Prostate gland (tissue), 2 donors: ENCODE results near the gene DUSP16. TPM values are rescaled to one million over a fixed set of nuclear protein-coding genes. Genes with fewer than 3 reads are reported as not detected.

Experiments used
- DNase-seq: peaks from one replicate; pipeline ENCODE4 v3.0.0-alpha.2; 2019; ENCODE audit warnings: low spot score
- H3K27ac ChIP-seq, 2 donors: fragments of 200-600 bp; sonication (generic); 2 replicates each; pipeline ENCODE4 v1.5.1; 2017 to 2019
- H3K27me3 ChIP-seq: fragments of 200-600 bp; sonication (generic); replicated peaks from 2 replicates; pipeline ENCODE4 v1.5.1; 2019; ENCODE audit not compliant: insufficient read depth
- H3K36me3 ChIP-seq, 2 donors: fragments of 200-600 bp; sonication (generic); 1 replicate in 1 of 2; 2 replicates in 1 of 2; pipeline versions ENCODE4 v1.5.1 to v1.8.1; 2017 to 2019
- H3K4me1 ChIP-seq: fragments of 200-600 bp; sonication (generic); replicated peaks from 2 replicates; pipeline ENCODE4 v1.5.1; 2019
- H3K4me3 ChIP-seq, 2 donors: fragments of 200-600 bp; sonication (generic); 2 replicates each; pipeline ENCODE4 v1.5.1; 2017 to 2019
- H3K9me3 ChIP-seq: fragments of 200-600 bp; sonication (generic); 2 replicates; pipeline ENCODE4 v1.5.1; 2017
- POLR2A ChIP-seq: fragments of 450-650 bp; IDR thresholded peaks from one replicate; pipeline ENCODE4 v1.6.1; 2016; ENCODE audit warnings: antibody characterized with exemption, mild to moderate bottlenecking
- POLR2AphosphoS5 ChIP-seq: sonication (generic); formaldehyde crosslinking; IDR thresholded peaks from one replicate; pipeline ENCODE4 v1.6.1; 2017; ENCODE audit warnings: antibody characterized with exemption
- WGBS: methylation state at CpG from one replicate; pipeline ENCODE4 v1.1.5; 2018; 5-methylcytosine and 5-hydroxymethylcytosine counted together
- intact Hi-C: fragments of 100-400 bp; cut with DNase I; formaldehyde crosslinking; loops from one replicate; pipeline ENCODE4 v1.14.2; 2022
- total RNA-seq, 2 donors: library from RNA; depleted of rRNA; stranded (reverse); fragments of >200 nt; gene quantifications; one replicate each; pipeline ENCODE4 v1.1.0, GENCODE V29; 2016
- TF ChIP-seq, protein P1 (sequence below), 4 experiments: fragments of 200-600 bp in 2 of 4; fragments of 450-650 bp in 2 of 4; sonication (generic) in 2 of 4; IDR thresholded peaks; 1 replicate in 3 of 4; 2 replicates in 1 of 4; pipeline ENCODE4 v1.5.1; 2016 to 2019; ENCODE audit warnings: antibody characterized with exemption in 4 of 4, mild to moderate bottlenecking in 2 of 4, moderate library complexity in 2 of 4

DUSP16 gene
- total RNA-seq, 2 donors from 2014 or later = 60.8 to 87.0 TPM

DNA sequence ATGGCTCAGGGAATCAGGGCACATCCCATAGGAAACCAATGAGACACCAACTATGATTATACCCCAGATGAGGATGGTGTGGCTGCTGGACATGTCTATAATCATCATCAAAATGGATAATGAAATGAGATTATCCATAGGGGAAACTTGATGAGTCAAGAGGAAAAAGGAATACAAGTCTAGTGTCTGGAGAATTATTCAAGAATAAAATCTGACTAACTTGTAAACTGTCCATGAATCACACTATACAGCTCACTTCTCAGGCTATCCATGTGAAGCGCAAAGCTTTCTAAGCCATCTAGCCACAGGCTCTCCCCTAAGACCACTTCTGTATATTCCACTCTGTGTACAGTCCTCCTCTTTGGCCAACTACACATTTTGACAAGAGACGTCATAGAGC is 52.5 kb downstream of the DUSP16 start:
- no peak for DNase-seq
- TF ChIP-seq POLR2AphosphoS5 = no peak
- TF ChIP-seq POLR2A = no peak
- TF ChIP-seq, protein P1, sequence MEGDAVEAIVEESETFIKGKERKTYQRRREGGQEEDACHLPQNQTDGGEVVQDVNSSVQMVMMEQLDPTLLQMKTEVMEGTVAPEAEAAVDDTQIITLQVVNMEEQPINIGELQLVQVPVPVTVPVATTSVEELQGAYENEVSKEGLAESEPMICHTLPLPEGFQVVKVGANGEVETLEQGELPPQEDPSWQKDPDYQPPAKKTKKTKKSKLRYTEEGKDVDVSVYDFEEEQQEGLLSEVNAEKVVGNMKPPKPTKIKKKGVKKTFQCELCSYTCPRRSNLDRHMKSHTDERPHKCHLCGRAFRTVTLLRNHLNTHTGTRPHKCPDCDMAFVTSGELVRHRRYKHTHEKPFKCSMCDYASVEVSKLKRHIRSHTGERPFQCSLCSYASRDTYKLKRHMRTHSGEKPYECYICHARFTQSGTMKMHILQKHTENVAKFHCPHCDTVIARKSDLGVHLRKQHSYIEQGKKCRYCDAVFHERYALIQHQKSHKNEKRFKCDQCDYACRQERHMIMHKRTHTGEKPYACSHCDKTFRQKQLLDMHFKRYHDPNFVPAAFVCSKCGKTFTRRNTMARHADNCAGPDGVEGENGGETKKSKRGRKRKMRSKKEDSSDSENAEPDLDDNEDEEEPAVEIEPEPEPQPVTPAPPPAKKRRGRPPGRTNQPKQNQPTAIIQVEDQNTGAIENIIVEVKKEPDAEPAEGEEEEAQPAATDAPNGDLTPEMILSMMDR (IDR thresholded peaks at IDR 0.05) = no peak
- H3K9me3 ChIP-seq = no peaks in the 10 kb centered on the region
- H3K27ac ChIP-seq = no peak overlapping the region
- intact Hi-C loops = no loop called here
- H3K4me1 ChIP-seq = peaks cover 10% of the 10 kb centered on the region
- H3K4me3 ChIP-seq = no peak overlapping the region
- WGBS = 92% methylated on average over 2 of the region's 2 CpGs
- no peaks in the 10 kb centered on the region for H3K36me3 ChIP-seq
- H3K27me3 ChIP-seq = no peaks in the 10 kb centered on the region

DNA sequence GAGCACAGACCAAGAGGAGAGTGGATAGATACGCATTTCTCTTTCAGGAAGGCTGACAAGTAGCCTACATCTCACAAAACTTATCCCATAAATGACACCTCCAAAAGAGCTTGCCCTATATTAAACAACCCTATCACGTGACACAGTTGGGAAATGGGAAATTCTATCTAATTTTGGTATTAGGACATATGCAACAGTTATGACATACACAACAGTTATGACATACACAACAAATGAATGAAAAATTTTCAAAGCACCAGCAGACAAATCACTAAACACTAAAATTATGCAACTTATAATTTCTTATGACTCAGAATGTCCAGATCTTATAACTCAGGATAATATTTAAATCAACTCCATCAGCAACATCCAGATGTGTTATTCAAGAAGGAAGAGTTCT is 54.1 kb downstream of the DUSP16 start:
- no peaks in the 10 kb centered on the region for H3K9me3 ChIP-seq
- no peak for TF ChIP-seq POLR2AphosphoS5
- TF ChIP-seq, protein P1 (IDR thresholded peaks at IDR 0.05) = no peak
- TF ChIP-seq POLR2A = no peak
- no peak overlapping the region for H3K4me3 ChIP-seq
- WGBS = 96% methylated on average over 2 of the region's 2 CpGs
- no peak overlapping the region for H3K27ac ChIP-seq
- no peak for DNase-seq
- intact Hi-C loops = no loop called here
- H3K4me1 ChIP-seq = peaks cover 13% of the 10 kb centered on the region
- no peaks in the 10 kb centered on the region for H3K27me3 ChIP-seq
- H3K36me3 ChIP-seq = no peaks in the 10 kb centered on the region

DNA sequence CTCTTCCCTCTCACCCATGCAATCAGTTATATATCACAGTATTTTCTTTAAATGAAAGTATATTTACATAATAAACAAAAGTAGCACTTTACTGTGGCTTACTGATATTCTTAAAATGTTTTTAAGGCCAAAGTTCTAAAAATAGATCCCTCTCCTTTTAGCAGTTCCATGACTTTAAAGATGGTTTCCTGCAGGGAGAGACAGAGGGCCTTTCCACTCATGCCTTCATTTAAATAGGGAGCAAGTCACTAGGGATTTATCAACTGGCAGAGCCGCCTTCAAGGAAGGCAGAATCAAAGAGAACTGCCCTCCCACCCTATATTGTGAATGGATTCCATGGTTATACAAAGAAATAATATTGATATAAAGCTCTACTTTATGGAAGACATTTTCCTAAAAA is 55.5 kb downstream of the DUSP16 start:
- no peaks in the 10 kb centered on the region for H3K27me3 ChIP-seq
- no peak overlapping the region for H3K4me3 ChIP-seq
- intact Hi-C loops = no loop called here
- 83% methylated on average over 1 of the region's 1 CpG for WGBS
- H3K27ac ChIP-seq = peak overlapping the region; percentile 63 to 78
- TF ChIP-seq POLR2A (no peak), POLR2AphosphoS5 (no peak)
- TF ChIP-seq, protein P1 (IDR thresholded peaks at IDR 0.05) = no peak
- no peaks in the 10 kb centered on the region for H3K9me3 ChIP-seq
- H3K36me3 ChIP-seq = no peaks in the 10 kb centered on the region
- peaks cover 13% of the 10 kb centered on the region for H3K4me1 ChIP-seq
- no peak for DNase-seq

DNA sequence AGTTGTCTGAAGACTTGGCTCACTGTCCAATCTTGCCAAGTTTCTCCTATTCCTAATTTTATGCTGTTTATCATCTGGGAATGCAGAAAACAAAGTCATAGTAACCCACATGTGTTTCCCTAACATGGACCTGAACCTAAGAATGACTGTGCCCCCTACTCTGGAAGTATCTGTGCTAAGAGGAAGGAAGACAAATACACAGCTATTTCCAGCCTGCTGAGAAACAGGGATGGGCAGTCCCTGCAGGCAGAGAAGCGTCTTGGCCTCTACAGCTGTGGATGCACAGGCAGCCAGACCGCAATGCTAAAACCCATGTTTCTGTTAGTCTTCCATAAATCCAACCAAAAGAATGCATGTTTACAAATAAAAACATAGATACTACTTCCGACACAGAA is 56.2 kb downstream of the DUSP16 start:
- intact Hi-C loops = no loop called here
- Histone ChIP-seq H3K9me3 (no peaks in the 10 kb centered on the region), H3K4me3 (no peak overlapping the region), H3K27ac (peak overlapping the region; percentile 63 to 78), H3K4me1 (peaks cover 13% of the 10 kb centered on the region), H3K27me3 (no peaks in the 10 kb centered on the region), H3K36me3 (no peaks in the 10 kb centered on the region)
- TF ChIP-seq POLR2AphosphoS5 = no peak
- TF ChIP-seq, protein P1 (IDR thresholded peaks at IDR 0.05) = no peak
- no peak for TF ChIP-seq POLR2A
- WGBS = 74% methylated on average over 3 of the region's 3 CpGs
- DNase-seq = no peak

DNA sequence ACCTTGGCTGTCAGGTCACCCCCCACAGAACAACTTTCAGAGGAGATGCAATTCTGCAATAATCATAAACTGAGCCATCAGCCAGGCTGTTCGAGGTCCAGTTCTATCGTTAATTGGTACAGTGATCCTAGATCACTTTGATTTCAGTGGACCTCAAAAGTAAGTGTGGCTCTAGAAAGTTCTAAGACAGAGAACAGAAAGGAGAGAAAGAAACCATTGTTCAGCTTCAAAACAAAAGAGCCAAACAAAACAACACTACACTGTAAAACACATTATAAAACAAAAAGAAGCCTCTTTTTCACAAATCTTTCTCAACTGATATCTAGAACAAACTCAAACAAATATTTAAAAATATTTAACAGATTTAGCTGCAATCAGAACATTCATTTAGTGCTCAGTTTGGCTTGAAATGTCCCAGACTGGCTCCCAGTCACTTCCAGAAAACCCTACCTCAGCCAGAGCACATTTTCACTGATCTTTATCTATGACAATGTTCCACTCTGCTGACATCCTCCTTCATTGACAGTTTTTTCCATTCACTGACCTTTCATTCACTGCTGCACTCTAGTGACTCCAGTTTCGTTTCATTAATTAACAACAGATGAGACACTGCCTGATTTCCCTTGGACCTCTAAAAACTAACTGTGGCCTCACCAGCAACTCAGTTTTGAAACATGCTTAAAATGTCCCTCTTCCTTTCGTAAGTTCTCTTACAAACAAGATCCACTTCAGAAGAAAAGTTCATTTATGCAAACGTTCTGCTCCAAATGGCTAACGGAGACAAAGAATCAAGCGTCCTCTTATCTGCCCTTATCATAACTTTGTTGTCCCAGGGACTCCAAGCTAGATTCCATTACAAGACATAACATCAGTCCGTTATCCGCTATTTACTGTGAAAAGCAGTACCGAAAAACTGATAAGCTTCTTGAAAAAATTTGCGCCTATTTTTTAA is 56.8 kb downstream of the DUSP16 start:
- Histone ChIP-seq H3K27me3 (no peaks in the 10 kb centered on the region), H3K36me3 (no peaks in the 10 kb centered on the region), H3K9me3 (no peaks in the 10 kb centered on the region), H3K4me3 (no peak overlapping the region), H3K4me1 (peaks cover 13% of the 10 kb centered on the region), H3K27ac (peak overlapping the region; percentile 63 to 78)
- DNase-seq = no peak
- TF ChIP-seq, protein P1 (IDR thresholded peaks at IDR 0.05) = no peak
- TF ChIP-seq POLR2AphosphoS5 (peak; percentile 55), POLR2A (no peak)
- WGBS = 39% methylated on average over 11 of the region's 11 CpGs
- intact Hi-C loops = no loop called here
